ENCODE results near the gene OR5K1.

GRCh38 chr3:98453827-98454226 lies 9.2 kb upstream of the OR5K1 start:
- TF ChIP-seq CTCF (IDR thresholded peaks at IDR 0.05) (no peak), POLR2A (IDR thresholded peaks at IDR 0.05) (no peak)

All from gastroesophageal sphincter (tissue), 3 donors.